Sigmoid colon (tissue), 7 donors: ENCODE data around the gene TPCN1. TPM values are rescaled to one million over a fixed set of nuclear protein-coding genes. Genes with fewer than 3 reads are reported as not detected.

Experiments
- DNase-seq: peaks from one replicate; pipeline ENCODE4 v3.0.0-alpha.2; 2019
- H3K27ac ChIP-seq, 4 donors: fragments of 200-600 bp; sonication (generic); one replicate each; pipeline ENCODE4 v1.5.1; 2016 to 2019; ENCODE audit warnings: mild to moderate bottlenecking in 1 of 4
- H3K27me3 ChIP-seq, 3 donors: fragments of 200-600 bp; sonication (generic); one replicate each; pipeline ENCODE4 v1.5.1; 2019; ENCODE audit warnings: mild to moderate bottlenecking in 1 of 3
- H3K36me3 ChIP-seq, 4 donors: fragments of 200-600 bp; sonication (generic); one replicate each; pipeline ENCODE4 v1.5.1; 2016 to 2019
- H3K4me1 ChIP-seq, 4 donors: fragments of 200-600 bp; sonication (generic); one replicate each; pipeline ENCODE4 v1.5.1; 2017 to 2019
- H3K4me3 ChIP-seq, 4 donors: fragments of 200-600 bp; sonication (generic); one replicate each; pipeline ENCODE4 v1.5.1; 2017 to 2019; ENCODE audit warnings: mild to moderate bottlenecking in 2 of 4, moderate library complexity in 1 of 4
- H3K9me3 ChIP-seq, 4 donors: fragments of 200-600 bp in 3 of 4; sonication (generic) in 3 of 4; one replicate each; pipeline versions ENCODE4 v1.5.1 to v1.6.1; 2013 to 2019
- CTCF ChIP-seq, 4 experiments: fragments of 450-650 bp in 3 of 4; fragments of 200-600 bp in 1 of 4; IDR thresholded peaks; one replicate each; pipeline ENCODE4 v1.5.1; 2016 to 2019; ENCODE audit warnings: antibody characterized with exemption in 4 of 4, mild to moderate bottlenecking in 3 of 4, moderate library complexity in 2 of 4
- EP300 ChIP-seq, 4 donors: sonication (generic); formaldehyde crosslinking; IDR thresholded peaks; one replicate each; pipeline ENCODE4 v1.6.1; 2017; ENCODE audit warnings: antibody characterized with exemption in 4 of 4
- POLR2A ChIP-seq, 2 donors: fragments of 450-650 bp; IDR thresholded peaks; one replicate each; pipeline ENCODE4 v1.6.1; 2016; ENCODE audit warnings: antibody characterized with exemption in 2 of 2, mild to moderate bottlenecking in 2 of 2, moderate library complexity in 2 of 2
- POLR2AphosphoS5 ChIP-seq, 4 donors: sonication (generic); formaldehyde crosslinking; IDR thresholded peaks; one replicate each; pipeline ENCODE4 v1.6.1; 2017; ENCODE audit warnings: antibody characterized with exemption in 4 of 4
- WGBS, 2 donors: extraction: QIAGEN DNeasy Blood & Tissue Kit; methylation state at CpG; one replicate each; pipeline ENCODE4 v1.1.7; 2013; 5-methylcytosine and 5-hydroxymethylcytosine counted together
- intact Hi-C: fragments of 100-400 bp; cut with DNase I; formaldehyde crosslinking; loops from one replicate; pipeline ENCODE4 v1.15.1; 2023
- polyA plus RNA-seq, 3 donors: library from polyadenylated mRNA; stranded (reverse); fragments of 200-250 nt; gene quantifications; one replicate each; pipeline ENCODE4 v1.2.3, GENCODE V29; 2013
- total RNA-seq, 4 donors: library from RNA; depleted of rRNA; stranded (reverse); fragments of >200 nt; gene quantifications; one replicate each; pipeline ENCODE4 v1.1.0, GENCODE V29; 2016
- donor health status: healthy with polysubstance abuse.
- donor health status: Bipolar disorder and iron deficiency.
- donor health status: healthy.

The TPCN1 gene
- total and polyA plus RNA-seq, 7 donors: 6.0 to 51.5 (median 28.3) TPM

DNA sequence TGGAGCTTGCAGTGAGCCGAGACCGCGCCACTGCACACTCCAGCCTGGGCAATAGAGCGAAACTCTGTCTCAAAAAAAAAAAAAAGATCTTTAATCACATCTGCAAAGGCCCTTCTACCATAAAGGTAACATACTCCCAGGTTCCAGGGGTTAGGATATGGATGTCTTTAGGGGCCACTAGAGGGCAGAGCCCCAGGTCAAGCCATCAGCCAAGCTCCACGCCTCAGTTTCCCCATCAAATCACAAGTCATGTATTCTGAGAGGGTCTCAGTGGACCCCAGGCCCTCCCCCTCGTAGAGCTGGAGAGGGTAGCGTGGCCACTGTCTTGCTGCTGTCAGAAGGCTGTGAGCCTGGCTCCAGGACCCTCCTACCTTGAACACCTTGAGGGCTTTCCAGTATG, 94.9 kb downstream of the TPCN1 start:
- no peak overlapping the region for H3K27ac ChIP-seq
- 96% methylated on average over 7 of the region's 7 CpGs for WGBS, 2 donors
- intact Hi-C loops: no loop called here

GRCh38 chr12:113317122-113317521, 95.9 kb downstream of the TPCN1 start:
- no peak for TF ChIP-seq EP300 (IDR thresholded peaks at IDR 0.05)
- TF ChIP-seq CTCF (IDR thresholded peaks at IDR 0.05): no peak
- TF ChIP-seq POLR2AphosphoS5 (IDR thresholded peaks at IDR 0.05): no peak
- TF ChIP-seq POLR2A (IDR thresholded peaks at IDR 0.05): no peak
- H3K9me3 ChIP-seq: no peaks in the 10 kb centered on the region
- H3K36me3 ChIP-seq: peaks cover 6 to 80% (median 20%) of the 10 kb centered on the region in 4 donors
- no peak overlapping the region for H3K27ac ChIP-seq
- H3K4me1 ChIP-seq: no peaks in the 10 kb centered on the region
- no peak for DNase-seq
- H3K27me3 ChIP-seq: no peaks in the 10 kb centered on the region
- H3K4me3 ChIP-seq: no peak overlapping the region
- WGBS, 2 donors: 95 to 96% methylated on average over 6 of the region's 6 CpGs
- intact Hi-C loops: no loop called here

More for the DNA sequence above, 94.9 kb downstream of the TPCN1 start:
- no peaks in the 10 kb centered on the region for H3K4me1 ChIP-seq
- H3K9me3 ChIP-seq: no peaks in the 10 kb centered on the region
- TF ChIP-seq CTCF (IDR thresholded peaks at IDR 0.05) (no peak), POLR2AphosphoS5 (IDR thresholded peaks at IDR 0.05) (no peak), POLR2A (IDR thresholded peaks at IDR 0.05) (no peak), EP300 (IDR thresholded peaks at IDR 0.05) (no peak)
- DNase-seq: no peak
- H3K4me3 ChIP-seq: no peak overlapping the region
- H3K36me3 ChIP-seq: peaks cover 6 to 75% (median 22%) of the 10 kb centered on the region in 4 donors
- H3K27me3 ChIP-seq: no peaks in the 10 kb centered on the region

GRCh38 chr12:113318046-113318656, 96.9 kb downstream of the TPCN1 start:
- H3K27me3 ChIP-seq: no peaks in the 10 kb centered on the region
- no peak overlapping the region for H3K4me3 ChIP-seq
- peaks cover 6 to 83% (median 20%) of the 10 kb centered on the region in 4 donors for H3K36me3 ChIP-seq
- H3K9me3 ChIP-seq: no peaks in the 10 kb centered on the region
- DNase-seq: no peak
- intact Hi-C loops: no loop called here
- H3K27ac ChIP-seq: no peak overlapping the region
- H3K4me1 ChIP-seq: no peaks in the 10 kb centered on the region
- 94% methylated on average over 4 of the region's 4 CpGs for WGBS, 2 donors
- TF ChIP-seq POLR2A (IDR thresholded peaks at IDR 0.05) (no peak), EP300 (IDR thresholded peaks at IDR 0.05) (no peak), CTCF (IDR thresholded peaks at IDR 0.05) (no peak), POLR2AphosphoS5 (IDR thresholded peaks at IDR 0.05) (no peak)

DNA sequence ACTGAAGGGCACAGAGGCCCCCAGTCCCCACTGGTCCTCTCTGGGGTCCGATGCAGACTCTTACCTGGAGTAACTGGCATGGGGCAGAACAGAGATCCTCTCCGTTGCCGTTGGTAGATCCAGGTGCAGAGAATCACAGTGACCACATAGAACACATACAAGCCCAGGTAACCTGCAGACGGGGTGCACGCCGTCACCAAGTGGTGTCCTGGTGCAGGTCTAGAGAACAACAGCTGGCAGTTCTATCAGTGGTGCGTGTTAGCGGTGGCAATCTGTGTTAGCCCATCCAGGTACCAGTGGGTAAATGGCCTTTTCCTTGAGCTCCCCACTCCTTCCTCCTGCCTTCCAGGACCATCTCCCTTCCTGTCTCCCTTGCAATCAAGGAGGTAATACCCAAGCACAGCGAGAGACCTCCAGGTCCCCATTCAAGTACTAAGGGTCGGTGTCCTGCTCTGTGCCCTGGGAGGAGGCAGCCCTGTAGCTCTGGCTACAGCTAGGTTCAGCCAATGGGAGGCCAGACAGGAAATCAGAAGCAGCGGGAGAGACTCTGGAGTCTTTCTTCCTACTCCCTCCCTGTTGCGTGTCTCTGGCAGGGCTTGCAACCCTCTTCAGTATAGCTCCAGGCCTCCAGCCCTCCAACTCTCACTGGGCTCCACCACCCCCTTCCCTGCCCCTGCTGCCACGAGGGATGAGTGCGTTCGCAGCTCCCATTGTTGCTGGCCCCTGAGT, 97.8 kb downstream of the TPCN1 start:
- intact Hi-C loops: no loop called here
- 93 to 98% methylated on average over 15 of the region's 15 CpGs for WGBS, 2 donors
- Histone ChIP-seq H3K4me3 (no peak overlapping the region), H3K27me3 (no peaks in the 10 kb centered on the region), H3K27ac (no peak overlapping the region), H3K9me3 (no peaks in the 10 kb centered on the region), H3K4me1 (no peaks in the 10 kb centered on the region), H3K36me3 (peaks cover 6 to 74% (median 20%) of the 10 kb centered on the region in 4 donors)
- TF ChIP-seq POLR2AphosphoS5 (IDR thresholded peaks at IDR 0.05): no peak
- no peak for TF ChIP-seq CTCF (IDR thresholded peaks at IDR 0.05)
- TF ChIP-seq POLR2A (IDR thresholded peaks at IDR 0.05): no peak
- no peak for TF ChIP-seq EP300 (IDR thresholded peaks at IDR 0.05)
- no peak for DNase-seq
